K562 (cell line): ENCODE results near the gene GET3. TPM values are rescaled to one million over a fixed set of nuclear protein-coding genes. Genes with fewer than 3 reads are reported as not detected.
A peak's percentile ranks its signal among the peaks of the same experiment; 100 is the strongest.

ENCODE experiments used
- CTCFL ChIP-seq: IDR thresholded peaks from 2 replicates; pipeline ENCODE4 v1.6.1; 2011; ENCODE audit warnings: borderline replicate concordance, low read depth, mild to moderate bottlenecking, moderate library complexity, low read length; ENCODE audit not compliant: insufficient read depth, poor library complexity, severe bottlenecking
- MCM3 ChIP-seq: fragments of 450-650 bp; IDR thresholded peaks from 2 replicates; pipeline ENCODE4 v1.6.1; 2016
- MTA1 ChIP-seq: fragments of 450-650 bp; IDR thresholded peaks from 2 replicates; pipeline ENCODE4 v1.6.1; 2017; ENCODE audit warnings: borderline replicate concordance
- NCOA2 ChIP-seq, 2 experiments: fragments of 450-650 bp; IDR thresholded peaks; 2 replicates each; pipeline ENCODE4 v1.6.1; 2018; ENCODE audit warnings: mild to moderate bottlenecking in 2 of 2, moderate library complexity in 1 of 2; ENCODE audit not compliant: partially characterized antibody in 2 of 2
- NRF1 ChIP-seq, 2 experiments: fragments of 450-650 bp; IDR thresholded peaks in 1 of 2; conservative IDR thresholded peaks in 1 of 2; 2 replicates each; pipeline ENCODE4 v1.6.1; 2014; ENCODE audit warnings: mild to moderate bottlenecking in 2 of 2
- PCBP2 ChIP-seq: fragments of 200-400 bp; formaldehyde crosslinking; IDR thresholded peaks from 2 replicates; pipeline ENCODE4 v1.6.1; 2018; ENCODE audit warnings: low read length, low read depth, mild to moderate bottlenecking, moderate library complexity; ENCODE audit not compliant: poor library complexity, severe bottlenecking
- PHB2 ChIP-seq: fragments of 450-650 bp; IDR thresholded peaks from 2 replicates; pipeline ENCODE4 v1.6.1; 2017; ENCODE audit warnings: low read depth
- SIN3A ChIP-seq, 2 experiments: fragments of 150-350 bp in 1 of 2; IDR thresholded peaks; 2 replicates each; pipeline ENCODE4 v1.6.1; 2011 to 2016; ENCODE audit warnings: borderline replicate concordance in 2 of 2, low read depth in 2 of 2, low read length in 2 of 2, mild to moderate bottlenecking in 2 of 2, moderate library complexity in 2 of 2; ENCODE audit not compliant: control insufficient read depth in 1 of 2
- SREBF1 ChIP-seq: fragments of 150-350 bp; IDR thresholded peaks from 2 replicates; pipeline ENCODE4 v1.6.1; 2014; ENCODE audit warnings: antibody characterized with exemption, low read depth, low read length, borderline replicate concordance
- STAT5A ChIP-seq: IDR thresholded peaks from 2 replicates; pipeline ENCODE4 v1.6.1; 2012; ENCODE audit warnings: low read length, inconsistent platforms, borderline replicate concordance
- TEAD4 ChIP-seq, 2 experiments: sonication (generic) in 1 of 2; formaldehyde crosslinking in 1 of 2; IDR thresholded peaks; 2 replicates each; pipeline versions ENCODE4 v1.6.1 to v1.8.0; 2012 to 2022; ENCODE audit warnings: borderline replicate concordance in 1 of 2, inconsistent platforms in 1 of 2, low read length in 1 of 2, mild to moderate bottlenecking in 1 of 2, missing genetic modification reagents in 1 of 2
- YBX1 ChIP-seq: fragments of 450-650 bp; IDR thresholded peaks from 2 replicates; pipeline ENCODE4 v1.7.1; 2016; ENCODE audit warnings: mild to moderate bottlenecking
- ZFPM2 ChIP-seq: fragments of 250-450 bp; sonication (Bioruptor Pico); IDR thresholded peaks from 2 replicates; pipeline ENCODE4 v1.5.1; 2022; ENCODE audit warnings: mild to moderate bottlenecking
- ZNF436 ChIP-seq: fragments of 250-450, 450-650 bp; sonication (Bioruptor Pico); formaldehyde crosslinking; IDR thresholded peaks from 2 replicates; pipeline ENCODE4 v1.7.0; 2020; ENCODE audit warnings: mild to moderate bottlenecking
- ZNF561 ChIP-seq: fragments of 450-650 bp; formaldehyde crosslinking; conservative IDR thresholded peaks from 2 replicates; pipeline ENCODE4 v1.4.0; 2020; ENCODE audit warnings: mild to moderate bottlenecking, moderate library complexity
- polyA plus RNA-seq, 8 experiments: library from polyadenylated mRNA; depleted of rRNA in 4 of 8; stranded (reverse) in 5 of 8; unstranded in 3 of 8; fragments of >200 nt; fragmentation: Nextera tagmentation in 2 of 8; fragmentation: Illumina TruSeq in 1 of 8; extraction: Ambion mirVana in 2 of 8; extraction: Trizol in 1 of 8; gene quantifications; 2 replicates each; pipeline versions ENCODE4 v1.2.1 to v1.2.3, GENCODE V29; 2011 to 2014; ENCODE audit warnings: inconsistent platforms in 1 of 8, missing spikeins in 1 of 8
- total RNA-seq, 7 experiments: library from RNA; depleted of rRNA in 6 of 7; stranded (reverse); fragments of >200 nt in 6 of 7; fragmentation: Illumina TruSeq in 2 of 7; extraction: Trizol in 2 of 7; gene quantifications; 2 replicates each; pipeline versions ENCODE4 v1.2.1 to v1.2.3, GENCODE V29; 2011 to 2021; ENCODE audit warnings: low replicate concordance in 1 of 7
- TF ChIP-seq, protein P1 (sequence below): IDR thresholded peaks from 3 replicates; pipeline ENCODE4 v1.6.1; 2011; ENCODE audit warnings: borderline replicate concordance, mild to moderate bottlenecking, moderate library complexity; ENCODE audit not compliant: insufficient read length; ENCODE audit errors: extremely low read depth
- TF ChIP-seq, protein P2 (sequence below), 2 experiments: fragments of 450-650 bp in 1 of 2; IDR thresholded peaks; 2 replicates each; pipeline ENCODE4 v1.6.1; 2011 to 2017; ENCODE audit warnings: low read depth in 2 of 2, antibody characterized with exemption in 1 of 2, borderline replicate concordance in 1 of 2, low read length in 1 of 2, mild to moderate bottlenecking in 1 of 2, mixed read lengths in 1 of 2; ENCODE audit not compliant: control insufficient read depth in 1 of 2

GET3 gene
- total and polyA plus RNA-seq, 9 of the 15 experiments (the other 6 are each of a cell fraction or from before 2014, with no cell fraction given) = 8.3 to 83.5 (median 51.8) TPM

- TF ChIP-seq CTCFL (peak; percentile 65), YBX1 (no peak), MCM3 (no peak), ZFPM2 (no peak), SIN3A (IDR thresholded peaks at IDR 0.05; ENCODE audit: borderline replicate concordance in 2 of 2, control insufficient read depth in 1 of 2, low read depth in 2 of 2, low read length in 2 of 2) (peak; percentile 76 to 89; a peak in 2 of 4 replicates), PCBP2 (no peak), ZNF436 (CRISPR knock-in tag) (no peak), NCOA2 (IDR thresholded peaks at IDR 0.05; ENCODE audit: partially characterized antibody in 2 of 2) (no peak), SREBF1 (no peak), MTA1 (peak; percentile 93), NRF1 (conservative IDR thresholded peaks at IDR 0.05 in 1 of 2, IDR thresholded peaks at IDR 0.05 in 1 of 2) (peak; percentile 90 to 92), ZNF561 (CRISPR knock-in tag) (no peak), STAT5A (no peak), TEAD4 (IDR thresholded peaks at IDR 0.05; ENCODE audit: low read length) (peak; percentile 21), TEAD4 (CRISPR knock-in tag; IDR thresholded peaks at IDR 0.05; ENCODE audit: borderline replicate concordance) (no peak), PHB2 (no peak)
- TF ChIP-seq, protein P1, sequence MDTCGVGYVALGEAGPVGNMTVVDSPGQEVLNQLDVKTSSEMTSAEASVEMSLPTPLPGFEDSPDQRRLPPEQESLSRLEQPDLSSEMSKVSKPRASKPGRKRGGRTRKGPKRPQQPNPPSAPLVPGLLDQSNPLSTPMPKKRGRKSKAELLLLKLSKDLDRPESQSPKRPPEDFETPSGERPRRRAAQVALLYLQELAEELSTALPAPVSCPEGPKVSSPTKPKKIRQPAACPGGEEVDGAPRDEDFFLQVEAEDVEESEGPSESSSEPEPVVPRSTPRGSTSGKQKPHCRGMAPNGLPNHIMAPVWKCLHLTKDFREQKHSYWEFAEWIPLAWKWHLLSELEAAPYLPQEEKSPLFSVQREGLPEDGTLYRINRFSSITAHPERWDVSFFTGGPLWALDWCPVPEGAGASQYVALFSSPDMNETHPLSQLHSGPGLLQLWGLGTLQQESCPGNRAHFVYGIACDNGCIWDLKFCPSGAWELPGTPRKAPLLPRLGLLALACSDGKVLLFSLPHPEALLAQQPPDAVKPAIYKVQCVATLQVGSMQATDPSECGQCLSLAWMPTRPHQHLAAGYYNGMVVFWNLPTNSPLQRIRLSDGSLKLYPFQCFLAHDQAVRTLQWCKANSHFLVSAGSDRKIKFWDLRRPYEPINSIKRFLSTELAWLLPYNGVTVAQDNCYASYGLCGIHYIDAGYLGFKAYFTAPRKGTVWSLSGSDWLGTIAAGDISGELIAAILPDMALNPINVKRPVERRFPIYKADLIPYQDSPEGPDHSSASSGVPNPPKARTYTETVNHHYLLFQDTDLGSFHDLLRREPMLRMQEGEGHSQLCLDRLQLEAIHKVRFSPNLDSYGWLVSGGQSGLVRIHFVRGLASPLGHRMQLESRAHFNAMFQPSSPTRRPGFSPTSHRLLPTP = no peak
- TF ChIP-seq, protein P2, sequence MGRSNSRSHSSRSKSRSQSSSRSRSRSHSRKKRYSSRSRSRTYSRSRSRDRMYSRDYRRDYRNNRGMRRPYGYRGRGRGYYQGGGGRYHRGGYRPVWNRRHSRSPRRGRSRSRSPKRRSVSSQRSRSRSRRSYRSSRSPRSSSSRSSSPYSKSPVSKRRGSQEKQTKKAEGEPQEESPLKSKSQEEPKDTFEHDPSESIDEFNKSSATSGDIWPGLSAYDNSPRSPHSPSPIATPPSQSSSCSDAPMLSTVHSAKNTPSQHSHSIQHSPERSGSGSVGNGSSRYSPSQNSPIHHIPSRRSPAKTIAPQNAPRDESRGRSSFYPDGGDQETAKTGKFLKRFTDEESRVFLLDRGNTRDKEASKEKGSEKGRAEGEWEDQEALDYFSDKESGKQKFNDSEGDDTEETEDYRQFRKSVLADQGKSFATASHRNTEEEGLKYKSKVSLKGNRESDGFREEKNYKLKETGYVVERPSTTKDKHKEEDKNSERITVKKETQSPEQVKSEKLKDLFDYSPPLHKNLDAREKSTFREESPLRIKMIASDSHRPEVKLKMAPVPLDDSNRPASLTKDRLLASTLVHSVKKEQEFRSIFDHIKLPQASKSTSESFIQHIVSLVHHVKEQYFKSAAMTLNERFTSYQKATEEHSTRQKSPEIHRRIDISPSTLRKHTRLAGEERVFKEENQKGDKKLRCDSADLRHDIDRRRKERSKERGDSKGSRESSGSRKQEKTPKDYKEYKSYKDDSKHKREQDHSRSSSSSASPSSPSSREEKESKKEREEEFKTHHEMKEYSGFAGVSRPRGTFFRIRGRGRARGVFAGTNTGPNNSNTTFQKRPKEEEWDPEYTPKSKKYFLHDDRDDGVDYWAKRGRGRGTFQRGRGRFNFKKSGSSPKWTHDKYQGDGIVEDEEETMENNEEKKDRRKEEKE (IDR thresholded peaks at IDR 0.05; ENCODE audit: borderline replicate concordance in 1 of 2, control insufficient read depth in 1 of 2, low read depth in 2 of 2, low read length in 1 of 2) = peak in 1 of 2 experiments; percentile 67; a peak in 1 of 4 replicates
Measured at GRCh38 chr19:12782424-12783290, 45.4 kb downstream of the GET3 start (continued).
